HT-29 (cell line): ENCODE data around the gene CCND1. TPM values are rescaled to one million over a fixed set of nuclear protein-coding genes. Genes with fewer than 3 reads are reported as not detected.
A peak's percentile ranks its signal among the peaks of the same experiment; 100 is the strongest.

Experiments
- DNase-seq: peaks from one replicate; pipeline ENCODE4 v3.0.0-alpha.2; 2015; ENCODE audit warnings: low spot score
- total RNA-seq: library from RNA; depleted of rRNA; stranded (reverse); fragments of >200 nt; shearing (Covaris generic); gene quantifications from 2 replicates; pipeline ENCODE4 v1.2.3, GENCODE V29; 2014

The CCND1 gene
- total RNA-seq, 1 experiment from 2014 or later = 151 TPM

DNA sequence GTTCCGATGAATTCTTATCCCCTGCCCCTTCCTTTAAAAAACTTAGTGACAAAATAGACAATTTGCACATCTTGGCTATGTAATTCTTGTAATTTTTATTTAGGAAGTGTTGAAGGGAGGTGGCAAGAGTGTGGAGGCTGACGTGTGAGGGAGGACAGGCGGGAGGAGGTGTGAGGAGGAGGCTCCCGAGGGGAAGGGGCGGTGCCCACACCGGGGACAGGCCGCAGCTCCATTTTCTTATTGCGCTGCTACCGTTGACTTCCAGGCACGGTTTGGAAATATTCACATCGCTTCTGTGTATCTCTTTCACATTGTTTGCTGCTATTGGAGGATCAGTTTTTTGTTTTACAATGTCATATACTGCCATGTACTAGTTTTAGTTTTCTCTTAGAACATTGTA lies 12.0 kb downstream of the CCND1 start:
- DNase-seq = no peak

DNA sequence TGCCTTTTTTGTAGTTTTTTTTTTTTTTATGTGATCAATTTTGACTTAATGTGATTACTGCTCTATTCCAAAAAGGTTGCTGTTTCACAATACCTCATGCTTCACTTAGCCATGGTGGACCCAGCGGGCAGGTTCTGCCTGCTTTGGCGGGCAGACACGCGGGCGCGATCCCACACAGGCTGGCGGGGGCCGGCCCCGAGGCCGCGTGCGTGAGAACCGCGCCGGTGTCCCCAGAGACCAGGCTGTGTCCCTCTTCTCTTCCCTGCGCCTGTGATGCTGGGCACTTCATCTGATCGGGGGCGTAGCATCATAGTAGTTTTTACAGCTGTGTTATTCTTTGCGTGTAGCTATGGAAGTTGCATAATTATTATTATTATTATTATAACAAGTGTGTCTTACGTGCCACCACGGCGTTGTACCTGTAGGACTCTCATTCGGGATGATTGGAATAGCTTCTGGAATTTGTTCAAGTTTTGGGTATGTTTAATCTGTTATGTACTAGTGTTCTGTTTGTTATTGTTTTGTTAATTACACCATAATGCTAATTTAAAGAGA lies 12.5 kb downstream of the CCND1 start:
- no peak for DNase-seq

DNA sequence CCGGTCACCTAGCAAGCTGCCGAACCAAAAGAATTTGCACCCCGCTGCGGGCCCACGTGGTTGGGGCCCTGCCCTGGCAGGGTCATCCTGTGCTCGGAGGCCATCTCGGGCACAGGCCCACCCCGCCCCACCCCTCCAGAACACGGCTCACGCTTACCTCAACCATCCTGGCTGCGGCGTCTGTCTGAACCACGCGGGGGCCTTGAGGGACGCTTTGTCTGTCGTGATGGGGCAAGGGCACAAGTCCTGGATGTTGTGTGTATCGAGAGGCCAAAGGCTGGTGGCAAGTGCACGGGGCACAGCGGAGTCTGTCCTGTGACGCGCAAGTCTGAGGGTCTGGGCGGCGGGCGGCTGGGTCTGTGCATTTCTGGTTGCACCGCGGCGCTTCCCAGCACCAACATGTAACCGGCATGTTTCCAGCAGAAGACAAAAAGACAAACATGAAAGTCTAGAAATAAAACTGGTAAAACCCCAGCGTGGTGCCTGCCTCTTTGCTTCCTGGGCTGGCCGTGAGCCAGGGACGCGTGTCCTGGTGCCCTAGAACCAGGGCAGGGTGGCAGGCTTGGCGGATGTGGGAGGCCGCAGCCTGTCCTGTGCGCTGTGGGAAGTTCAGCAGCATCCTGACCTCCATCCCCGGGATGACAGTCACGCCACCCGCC lies 13.2 kb downstream of the CCND1 start:
- peak; percentile 80 for DNase-seq

DNA sequence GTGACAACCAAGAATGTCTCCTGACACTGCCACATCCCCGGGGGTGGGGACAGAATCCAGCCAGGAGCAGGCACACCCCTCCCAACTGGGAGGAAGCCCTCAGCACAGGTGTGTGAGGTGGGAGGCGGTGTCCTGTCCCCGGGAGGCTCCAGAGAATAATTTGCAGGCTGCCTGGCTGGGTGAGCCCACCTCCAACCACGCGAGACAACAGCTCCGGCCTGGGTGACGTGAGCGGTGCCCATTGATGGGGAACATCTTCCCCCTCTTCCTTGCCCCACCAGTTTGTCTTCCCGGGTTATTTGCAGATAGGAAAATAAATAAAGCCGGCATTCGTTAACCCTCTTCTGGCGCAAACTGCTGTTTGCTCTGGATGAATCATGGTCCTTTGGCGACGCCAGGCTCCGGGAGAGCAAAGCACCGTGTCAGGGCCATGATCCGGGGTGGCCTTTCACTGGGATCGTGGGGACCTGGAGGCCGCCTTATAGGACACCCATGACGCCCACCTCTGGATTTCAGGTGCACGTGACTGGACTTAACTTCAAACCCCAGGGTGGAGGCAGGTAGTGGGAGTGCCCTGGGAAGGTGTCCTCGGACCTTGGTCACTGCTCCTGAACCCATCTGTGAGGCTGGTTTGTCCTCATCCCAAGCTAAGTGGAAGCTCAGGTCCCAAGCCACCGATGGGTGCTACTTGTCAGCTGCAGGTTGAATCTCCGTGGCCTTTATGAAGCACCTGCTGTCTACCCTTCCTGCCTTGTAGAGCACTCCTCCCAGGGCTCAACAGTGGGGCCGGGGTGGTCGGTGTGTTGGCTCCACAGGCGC lies 13.9 kb downstream of the CCND1 start:
- peak; percentile 82 for DNase-seq

DNA sequence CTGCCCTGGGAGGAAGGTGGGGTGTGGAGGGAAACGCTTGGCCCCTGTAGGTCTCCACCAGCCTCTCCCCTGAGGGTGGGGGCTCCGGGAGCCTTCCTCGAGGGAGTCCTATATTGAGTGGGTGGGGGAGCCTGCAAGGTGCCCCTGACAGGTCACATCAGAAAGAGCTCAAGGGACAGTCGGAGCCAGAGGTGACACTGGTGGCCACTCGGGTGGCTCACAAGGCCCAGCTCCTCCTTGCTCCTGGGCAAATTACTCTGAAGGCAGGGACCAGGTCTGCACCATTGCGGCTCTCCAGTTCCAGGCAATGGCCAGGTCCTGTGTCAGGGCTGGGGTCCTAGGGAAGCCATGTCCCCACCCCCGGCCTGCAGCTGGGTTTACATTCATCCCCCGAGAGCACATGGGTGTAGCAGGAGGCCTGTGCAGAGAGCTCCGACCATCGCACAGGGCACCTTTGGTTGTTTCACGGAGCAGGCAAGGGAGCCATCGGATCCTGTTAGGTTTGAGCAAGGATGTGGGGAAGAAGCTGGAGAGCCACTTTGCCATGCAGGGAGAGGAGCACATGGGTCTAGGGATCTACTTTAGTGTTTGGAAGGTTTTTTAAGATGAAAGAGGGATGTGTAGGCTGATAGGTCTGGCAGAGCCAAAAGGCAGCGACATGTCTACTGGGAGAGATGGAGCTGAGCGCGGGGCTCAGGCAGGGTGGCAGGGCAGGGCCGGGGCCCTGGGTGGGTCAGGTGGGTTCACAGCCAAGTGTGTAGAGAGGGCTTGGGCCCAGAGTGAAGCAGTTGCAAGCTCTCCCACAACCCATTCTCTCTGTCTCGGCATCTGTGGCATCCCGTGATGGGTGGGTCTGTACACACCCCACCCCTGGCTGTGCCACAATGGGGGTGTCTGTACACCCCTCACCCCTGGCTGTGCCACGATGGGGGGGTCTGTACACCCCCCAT lies 14.8 kb downstream of the CCND1 start:
- DNase-seq = no peak

DNA sequence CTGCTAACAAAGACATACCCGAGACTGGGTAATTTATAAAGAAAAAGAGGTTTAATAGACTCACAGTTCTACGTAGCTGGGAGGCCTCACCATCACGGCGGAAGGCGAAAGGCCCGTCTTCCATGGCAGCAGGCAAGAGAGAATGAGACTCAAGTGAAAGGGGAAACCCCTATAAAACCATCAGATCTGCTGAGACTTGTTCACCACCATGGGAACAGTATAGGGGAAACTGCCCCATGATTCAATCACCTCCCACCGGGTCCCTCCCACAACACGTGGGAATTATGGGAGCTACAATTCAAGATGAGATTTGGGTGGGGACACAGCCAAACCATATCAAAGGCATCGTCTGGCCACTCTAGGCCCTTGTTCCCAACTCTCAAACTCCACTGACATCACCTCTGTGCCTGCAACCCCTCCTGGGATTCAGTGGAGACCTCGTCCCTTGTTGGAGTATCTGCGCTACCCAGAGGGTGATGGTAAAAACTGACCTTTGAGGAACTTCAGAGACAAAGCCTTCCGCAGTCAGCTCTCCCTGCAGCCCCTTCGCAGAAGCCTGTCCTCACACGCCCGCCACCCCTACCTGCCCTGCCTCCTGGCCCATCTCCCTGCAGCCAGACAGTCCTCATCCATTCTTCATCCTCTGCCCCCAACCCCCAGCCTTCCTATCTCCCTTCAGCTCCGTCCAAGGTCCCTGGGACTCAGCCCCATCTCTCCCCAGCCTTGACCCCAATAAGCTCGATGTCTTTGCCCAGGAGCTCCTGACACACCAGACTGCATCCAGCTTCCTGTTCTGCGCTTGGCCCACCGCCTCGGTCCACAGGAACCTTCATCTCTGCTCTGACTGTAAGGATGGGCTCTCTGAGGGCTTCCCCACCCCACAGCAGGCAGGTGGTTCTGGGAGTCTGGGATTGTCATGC lies 15.8 kb downstream of the CCND1 start:
- no peak for DNase-seq

DNA sequence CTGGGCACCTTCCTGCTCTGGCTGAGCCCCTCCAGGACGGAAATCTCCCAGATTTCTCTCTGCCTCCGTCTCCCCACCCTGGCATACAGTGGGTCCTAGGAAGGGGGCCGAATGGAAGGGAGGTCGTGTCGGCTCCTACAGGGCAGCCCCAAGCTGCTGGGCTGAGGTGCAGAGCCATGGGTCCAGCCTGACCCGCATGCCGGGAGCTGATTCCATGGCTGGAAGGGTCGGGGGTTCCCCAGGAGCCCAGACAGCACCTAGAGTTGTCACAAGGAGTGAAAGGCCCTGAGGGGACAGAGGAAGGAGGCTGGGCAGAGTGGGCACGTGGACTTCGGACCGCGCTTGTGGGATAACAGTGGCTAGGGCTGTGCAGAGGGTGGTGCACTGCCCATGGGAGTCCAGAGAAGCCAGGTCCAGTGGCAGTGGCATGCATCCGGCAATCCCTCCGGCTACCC lies 16.5 kb downstream of the CCND1 start:
- DNase-seq = no peak

DNA sequence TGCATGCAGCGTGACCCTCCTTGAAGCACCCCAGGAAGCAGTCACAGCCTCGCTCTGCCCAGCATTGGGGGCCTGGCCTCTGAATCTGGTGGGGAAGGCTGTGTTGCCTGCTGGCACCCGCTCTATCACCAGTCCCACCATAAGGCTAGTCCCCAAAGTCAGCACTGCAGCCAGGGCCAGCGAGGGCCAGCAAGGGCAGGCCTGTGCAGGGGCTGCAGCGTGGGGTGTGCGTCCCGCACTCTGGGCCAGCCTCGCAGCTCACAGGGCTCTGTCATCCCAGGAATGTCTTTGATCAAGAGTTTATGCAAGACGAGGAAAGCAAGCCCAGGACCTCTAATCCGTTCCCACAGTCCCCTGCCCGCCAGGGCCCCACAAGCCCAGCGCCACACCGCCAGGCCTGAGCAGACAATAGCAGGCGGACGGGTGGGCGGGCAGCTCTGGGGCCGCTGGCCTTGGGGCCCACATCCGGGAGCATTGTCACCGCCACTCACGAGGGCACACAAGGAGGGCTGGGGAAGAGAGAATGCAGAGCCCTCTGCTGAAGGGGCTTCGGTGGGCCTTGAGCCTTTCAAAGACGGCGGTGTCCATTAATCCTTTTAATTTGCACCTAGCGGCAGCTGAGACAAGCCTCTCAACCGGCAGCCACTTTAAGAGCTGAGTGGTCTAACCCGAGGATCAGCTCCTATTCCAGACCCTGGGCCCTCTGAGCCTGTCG lies 17.1 kb downstream of the CCND1 start:
- no peak for DNase-seq

DNA sequence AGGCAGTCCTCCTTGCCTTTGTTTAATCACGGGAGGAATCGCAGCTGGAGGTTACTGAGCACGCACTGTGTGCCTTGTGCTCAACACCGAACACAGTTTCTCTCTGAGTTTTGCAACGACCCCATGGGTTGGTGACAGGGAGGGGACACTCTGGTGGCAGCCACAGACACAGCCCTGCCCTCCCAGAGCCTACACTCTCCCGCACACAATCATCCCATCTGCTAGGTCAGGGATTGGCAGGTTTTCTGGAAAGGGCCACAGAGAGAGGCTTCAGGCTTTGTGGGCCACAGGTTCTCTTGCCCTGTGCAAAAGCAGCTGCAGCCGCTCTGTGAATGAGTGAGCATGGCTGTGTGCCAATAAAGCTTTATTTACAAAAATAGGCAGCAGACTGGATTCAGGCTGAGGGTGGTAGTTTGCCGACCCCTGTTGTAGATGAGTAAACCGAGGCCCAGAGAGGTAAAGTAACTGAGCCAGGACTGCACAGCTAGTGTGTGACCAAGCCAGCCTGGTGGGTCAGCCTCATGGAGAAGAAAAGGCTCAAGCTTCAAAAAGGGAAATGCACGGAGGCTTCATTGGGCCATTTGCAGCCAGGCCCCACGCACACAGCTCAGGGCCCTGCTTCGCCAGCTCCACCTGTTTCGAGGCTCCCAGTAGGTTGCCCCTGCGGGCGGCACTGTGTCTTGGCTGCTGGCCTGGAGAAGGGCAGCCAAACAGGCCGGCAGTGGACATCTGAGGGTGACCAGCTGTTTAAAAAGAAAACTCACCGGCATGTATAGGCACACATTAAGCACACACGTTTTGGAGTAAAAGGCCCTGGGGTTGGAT lies 17.9 kb downstream of the CCND1 start:
- no peak for DNase-seq

DNA sequence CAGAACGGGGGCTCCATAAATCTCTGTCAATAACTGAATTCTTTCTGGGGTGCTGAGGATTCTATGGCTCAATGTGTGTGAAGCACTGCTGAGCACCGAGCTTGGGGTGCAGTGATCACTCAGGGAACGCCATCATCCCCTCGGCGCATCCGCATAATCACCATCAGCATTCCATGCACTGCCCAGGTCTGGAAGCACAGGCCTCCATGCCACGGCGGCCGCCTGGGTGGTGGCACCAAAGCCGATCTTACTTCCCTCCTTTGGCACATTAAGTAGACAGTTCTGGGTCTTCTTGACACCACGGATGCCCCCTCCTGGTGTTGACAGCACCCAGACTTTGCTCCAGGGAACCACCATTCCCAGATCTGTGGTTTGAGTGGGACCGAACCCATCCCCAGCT lies 18.6 kb downstream of the CCND1 start:
- no peak for DNase-seq

DNA sequence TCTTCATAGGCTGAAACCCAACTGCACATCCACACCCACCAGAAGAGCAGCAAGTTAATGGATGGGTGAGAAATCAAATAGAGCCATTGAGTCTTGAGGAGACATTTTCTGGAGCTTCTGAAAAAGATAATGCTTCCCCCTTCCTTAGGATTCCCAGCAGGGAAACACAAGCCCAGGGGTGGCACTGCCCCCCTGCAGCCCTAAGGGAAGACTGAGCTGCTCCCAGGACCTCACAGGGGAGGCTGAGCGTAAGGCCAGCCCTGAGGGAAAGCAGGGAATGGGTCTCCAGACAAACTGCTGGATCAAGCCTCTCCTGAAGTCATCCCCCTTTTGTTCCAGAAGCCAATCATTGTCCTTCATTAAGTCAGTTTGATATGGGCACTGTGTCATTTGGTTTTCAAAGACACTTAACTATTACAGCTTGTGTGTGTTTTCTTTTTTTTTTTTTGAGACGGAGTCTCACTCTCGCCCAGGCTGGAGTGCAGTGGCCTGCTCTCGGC lies 19.1 kb downstream of the CCND1 start:
- no peak for DNase-seq

DNA sequence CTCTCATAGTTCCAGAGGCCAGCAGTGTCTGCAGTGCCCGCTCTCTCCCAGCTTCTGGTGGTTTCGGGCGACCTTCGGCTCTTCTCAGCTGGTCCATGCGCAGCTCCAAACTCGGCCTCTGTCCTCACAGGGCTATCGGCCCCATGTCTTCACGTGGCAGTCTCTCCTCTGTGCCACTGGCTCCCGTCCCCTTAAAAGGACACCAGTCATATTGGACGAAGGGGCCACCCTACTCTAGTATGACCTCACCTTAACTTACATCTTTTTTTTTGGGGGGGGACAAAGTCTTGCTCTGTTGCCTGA lies 20.4 kb downstream of the CCND1 start:
- DNase-seq = no peak

DNA sequence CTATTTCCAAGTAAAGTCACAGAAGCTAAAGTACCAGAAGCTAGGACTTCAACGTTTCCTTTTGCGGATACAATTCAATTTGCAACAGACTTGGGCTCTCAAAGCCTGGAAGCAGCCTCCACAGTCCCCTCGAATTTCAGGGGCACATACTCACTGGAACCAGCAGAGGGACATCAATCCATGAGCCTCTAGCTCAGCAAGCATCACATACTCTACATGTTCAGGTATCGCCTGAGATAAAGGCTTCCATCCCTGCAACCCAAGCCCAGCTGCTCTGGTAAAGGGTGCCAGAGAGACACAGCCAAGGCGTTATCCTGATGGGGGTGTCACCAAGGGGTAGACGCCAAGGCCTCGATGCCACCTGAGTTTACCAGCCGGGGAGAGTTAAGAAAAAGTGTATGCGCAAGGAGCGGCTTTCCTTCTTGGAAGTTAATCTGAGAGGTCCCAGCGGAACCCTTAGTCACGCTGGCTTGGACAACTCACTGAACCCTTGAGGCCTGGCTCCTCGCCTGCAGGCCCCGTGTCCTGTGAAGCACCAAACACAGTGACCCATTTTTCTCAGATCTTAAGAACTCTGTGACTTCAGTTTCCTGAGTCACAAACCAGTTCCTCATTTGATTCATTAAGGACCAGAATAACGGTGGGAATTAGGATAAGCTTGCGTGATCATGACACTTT lies 21.2 kb downstream of the CCND1 start:
- peak; percentile 54 for DNase-seq

DNA sequence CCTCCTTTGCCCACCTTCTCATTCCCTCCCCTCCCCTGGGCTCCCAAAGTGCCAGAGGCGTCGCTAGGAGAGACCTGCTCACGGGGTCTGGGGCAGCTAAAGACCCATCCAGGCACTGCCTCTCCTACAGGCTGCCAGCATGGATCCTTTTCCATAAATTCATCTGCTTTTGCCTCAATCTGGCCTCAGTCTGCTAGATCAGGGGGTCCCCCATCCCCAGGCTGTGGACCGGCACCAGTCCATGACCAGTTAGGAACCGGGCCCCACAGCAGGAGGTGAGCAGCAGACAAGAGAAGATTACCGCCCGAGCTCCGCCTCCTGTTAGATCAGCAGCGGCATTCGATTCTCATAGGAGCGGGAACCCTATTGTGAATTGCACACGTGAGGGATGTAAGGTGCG lies 21.9 kb downstream of the CCND1 start:
- DNase-seq = no peak

DNA sequence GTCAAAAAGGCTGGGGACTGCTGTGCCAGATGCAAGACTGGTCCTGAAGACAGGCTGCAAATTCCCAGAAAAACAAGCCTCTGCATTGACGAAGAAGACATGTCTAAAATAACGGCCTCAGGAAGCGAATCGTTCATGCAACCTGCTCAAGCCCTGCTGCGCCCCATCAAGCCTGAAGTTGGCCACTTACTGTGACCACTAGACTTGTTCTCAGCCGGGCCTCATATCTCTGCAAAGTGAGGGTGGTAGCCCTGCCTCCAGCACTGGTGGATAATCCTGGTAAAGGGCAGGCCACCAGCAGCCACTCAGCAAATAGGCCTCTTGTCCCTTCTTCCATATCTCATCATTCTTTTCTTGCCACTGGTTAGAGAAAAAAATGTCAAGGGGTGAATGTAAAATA lies 22.4 kb downstream of the CCND1 start:
- no peak for DNase-seq

DNA sequence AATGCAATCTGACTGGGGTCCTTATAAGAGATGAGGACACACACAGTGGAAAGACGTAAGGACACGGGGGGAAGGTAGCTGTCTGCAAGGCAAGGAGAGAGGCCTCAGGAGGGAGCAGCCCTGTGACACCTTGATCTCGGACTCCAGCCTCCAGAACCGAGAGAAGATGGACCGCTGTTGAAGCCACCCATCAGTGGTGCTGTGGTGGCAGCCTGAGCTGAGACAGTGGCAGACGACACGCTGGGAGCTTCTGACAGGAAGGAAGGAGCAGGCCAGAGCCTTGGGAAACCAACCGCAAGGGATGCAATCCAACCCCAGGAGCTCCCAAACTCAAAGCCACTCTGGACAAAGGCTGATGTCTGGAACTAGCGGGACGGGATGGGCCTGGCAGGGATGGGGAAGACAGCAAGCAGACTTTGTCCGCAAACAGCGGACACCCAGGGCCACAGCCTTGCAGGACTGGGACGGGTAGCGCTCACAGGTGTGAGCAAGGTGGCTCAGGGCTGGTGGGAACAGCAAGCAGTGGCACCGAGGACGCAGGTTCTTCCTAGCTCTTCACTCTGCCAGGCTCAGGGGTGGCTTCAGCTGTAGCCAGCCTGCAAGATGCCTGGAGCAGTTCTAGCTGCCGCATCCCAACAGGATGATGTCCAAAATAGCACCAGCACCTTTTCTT lies 23.3 kb downstream of the CCND1 start:
- no peak for DNase-seq

DNA sequence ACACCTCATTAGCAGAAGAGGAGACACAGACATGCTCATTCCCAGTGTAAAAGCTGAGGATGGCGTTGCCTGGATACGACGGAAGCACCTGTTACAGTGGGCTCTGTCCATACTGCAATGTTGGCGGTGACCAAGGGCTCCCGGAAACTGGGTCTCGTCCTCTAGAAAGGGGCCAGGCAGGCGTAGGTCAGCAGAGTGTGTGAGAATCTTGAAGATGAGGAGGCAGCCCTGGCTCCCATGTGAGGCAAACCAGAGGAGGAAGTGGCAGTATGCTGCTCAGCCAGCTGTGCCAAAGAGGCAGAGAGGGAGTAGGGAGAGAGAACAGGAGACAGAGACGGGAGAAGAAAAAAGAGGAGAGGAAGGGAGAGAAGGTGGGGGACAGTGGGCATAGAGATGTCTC lies 23.9 kb downstream of the CCND1 start:
- DNase-seq = no peak

DNA sequence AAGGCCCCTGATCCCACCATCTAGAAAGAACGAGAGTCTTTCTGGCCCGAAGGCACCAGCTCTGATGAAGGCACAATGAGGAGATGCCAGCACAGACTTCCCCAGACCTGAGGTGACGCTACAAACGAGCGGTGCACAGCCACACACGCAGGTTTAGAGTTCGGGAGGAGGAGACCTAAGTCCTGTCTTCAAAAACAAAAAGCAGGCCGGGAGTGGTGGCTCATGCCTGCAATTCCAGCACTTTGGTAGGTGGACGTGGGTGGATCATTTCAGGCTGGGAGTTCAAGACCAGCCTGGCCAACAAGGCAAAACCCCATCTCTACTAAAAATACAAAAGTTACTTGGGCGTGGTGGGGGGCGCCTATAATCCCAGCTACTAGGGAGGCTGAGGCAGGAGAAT lies 24.7 kb downstream of the CCND1 start:
- no peak for DNase-seq
